ENCODE measurements around the gene UBE2E2.
"Not testable (repeated sequence)": the region's sequence is repeated elsewhere in the genome, so short reads cannot be mapped to it uniquely, and the experiment has no call there.

UBE2E2 gene

GRCh38 chr3:23329471-23330105 is 126.5 kb downstream of the UBE2E2 start:
- DNase-seq (ENCODE audit: low read depth in 2 of 2) = no peak

GRCh38 chr3:23330568-23330967 is 127.4 kb downstream of the UBE2E2 start:
- no peak for DNase-seq (ENCODE audit: low read depth in 2 of 2)

- no peak for DNase-seq (ENCODE audit: low read depth in 2 of 2)
Observed at GRCh38 chr3:23331141-23331935, 128.2 kb downstream of the UBE2E2 start.

GRCh38 chr3:23333633-23334032 is 130.5 kb downstream of the UBE2E2 start:
- no peak for DNase-seq (ENCODE audit: low read depth in 2 of 2)

- not testable (repeated sequence) for DNase-seq (ENCODE audit: low read depth in 2 of 2)
Observed at GRCh38 chr3:23336853-23337252, 133.7 kb downstream of the UBE2E2 start.

GRCh38 chr3:23341147-23341838 is 138.2 kb downstream of the UBE2E2 start:
- DNase-seq (ENCODE audit: low read depth in 2 of 2) = no peak

- DNase-seq (ENCODE audit: low read depth in 2 of 2) = no peak
Observed at GRCh38 chr3:23342343-23342742, 139.2 kb downstream of the UBE2E2 start.

- DNase-seq (ENCODE audit: low read depth in 2 of 2) = no peak
Observed at GRCh38 chr3:23343509-23343908, 140.4 kb downstream of the UBE2E2 start.

- no peak for DNase-seq (ENCODE audit: low read depth in 2 of 2)
Observed at GRCh38 chr3:23344886-23345285, 141.8 kb downstream of the UBE2E2 start.

- not testable (repeated sequence) for DNase-seq (ENCODE audit: low read depth in 2 of 2)
Observed at GRCh38 chr3:23349444-23349843, 146.3 kb downstream of the UBE2E2 start.

GRCh38 chr3:23356169-23356568 is 153.0 kb downstream of the UBE2E2 start:
- DNase-seq (ENCODE audit: low read depth in 2 of 2) = no peak

- no peak for DNase-seq (ENCODE audit: low read depth in 2 of 2)
Observed at GRCh38 chr3:23356923-23357322, 153.8 kb downstream of the UBE2E2 start.

- DNase-seq (ENCODE audit: low read depth in 2 of 2) = no peak
Observed at GRCh38 chr3:23359116-23359515, 156.0 kb downstream of the UBE2E2 start.

GRCh38 chr3:23365066-23365465 is 161.9 kb downstream of the UBE2E2 start:
- no peak for DNase-seq (ENCODE audit: low read depth in 2 of 2)

GRCh38 chr3:23368731-23369130 is 165.6 kb downstream of the UBE2E2 start:
- DNase-seq (ENCODE audit: low read depth in 2 of 2) = no peak

- no peak for DNase-seq (ENCODE audit: low read depth in 2 of 2)
Observed at GRCh38 chr3:23372285-23372684, 169.2 kb downstream of the UBE2E2 start.

GRCh38 chr3:23376516-23377248 is 173.6 kb downstream of the UBE2E2 start:
- no peak for DNase-seq (ENCODE audit: low read depth in 2 of 2)

GRCh38 chr3:23377928-23378672 is 175.0 kb downstream of the UBE2E2 start:
- DNase-seq (ENCODE audit: low read depth in 2 of 2) = no peak

GRCh38 chr3:23383875-23384274 is 180.7 kb downstream of the UBE2E2 start:
- no peak for DNase-seq (ENCODE audit: low read depth in 2 of 2)

GRCh38 chr3:23385327-23385726 is 182.2 kb downstream of the UBE2E2 start:
- no peak for DNase-seq (ENCODE audit: low read depth in 2 of 2)

- no peak for DNase-seq (ENCODE audit: low read depth in 2 of 2)
Observed at GRCh38 chr3:23387286-23387918, 184.3 kb downstream of the UBE2E2 start.
